ENCODE measurements around the gene CDH11.

DNA sequence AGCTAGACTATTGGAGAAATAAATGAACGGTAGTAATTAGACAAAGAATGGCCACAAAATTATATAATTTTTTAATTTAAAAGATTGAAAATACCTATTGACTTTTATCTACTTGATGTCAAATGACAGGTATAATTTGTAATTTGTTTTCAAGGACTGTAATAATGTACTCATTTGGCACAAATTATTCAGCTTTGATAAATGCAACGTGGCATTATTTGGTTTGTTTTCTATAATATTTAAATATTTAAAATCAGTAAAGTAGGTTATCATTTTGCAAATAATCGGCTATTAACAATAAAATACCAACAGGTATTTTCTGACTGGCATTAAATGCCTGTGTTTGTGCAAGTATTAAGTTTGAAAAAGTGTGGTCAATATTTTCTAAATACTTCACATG is 60.6 kb downstream of the CDH11 start:
- TF ChIP-seq, protein P1, sequence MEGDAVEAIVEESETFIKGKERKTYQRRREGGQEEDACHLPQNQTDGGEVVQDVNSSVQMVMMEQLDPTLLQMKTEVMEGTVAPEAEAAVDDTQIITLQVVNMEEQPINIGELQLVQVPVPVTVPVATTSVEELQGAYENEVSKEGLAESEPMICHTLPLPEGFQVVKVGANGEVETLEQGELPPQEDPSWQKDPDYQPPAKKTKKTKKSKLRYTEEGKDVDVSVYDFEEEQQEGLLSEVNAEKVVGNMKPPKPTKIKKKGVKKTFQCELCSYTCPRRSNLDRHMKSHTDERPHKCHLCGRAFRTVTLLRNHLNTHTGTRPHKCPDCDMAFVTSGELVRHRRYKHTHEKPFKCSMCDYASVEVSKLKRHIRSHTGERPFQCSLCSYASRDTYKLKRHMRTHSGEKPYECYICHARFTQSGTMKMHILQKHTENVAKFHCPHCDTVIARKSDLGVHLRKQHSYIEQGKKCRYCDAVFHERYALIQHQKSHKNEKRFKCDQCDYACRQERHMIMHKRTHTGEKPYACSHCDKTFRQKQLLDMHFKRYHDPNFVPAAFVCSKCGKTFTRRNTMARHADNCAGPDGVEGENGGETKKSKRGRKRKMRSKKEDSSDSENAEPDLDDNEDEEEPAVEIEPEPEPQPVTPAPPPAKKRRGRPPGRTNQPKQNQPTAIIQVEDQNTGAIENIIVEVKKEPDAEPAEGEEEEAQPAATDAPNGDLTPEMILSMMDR (IDR thresholded peaks at IDR 0.05; ENCODE audit: low read depth, low read length, missing input control): no peak
- TF ChIP-seq YY1 (IDR thresholded peaks at IDR 0.05) (no peak), SP1 (IDR thresholded peaks at IDR 0.05) (no peak), TAF1 (conservative IDR thresholded peaks at IDR 0.05) (no peak), HNF4G (IDR thresholded peaks at IDR 0.05) (no peak), EGR1 (IDR thresholded peaks at IDR 0.05; ENCODE audit: low read depth in 2 of 2) (no peak), GABPA (IDR thresholded peaks at IDR 0.05 in 1 of 2, conservative IDR thresholded peaks at IDR 0.05 in 1 of 2) (no peak), RAD21 (IDR thresholded peaks at IDR 0.05) (no peak), JUND (IDR thresholded peaks at IDR 0.05) (no peak), HNF4A (conservative IDR thresholded peaks at IDR 0.05) (no peak)
- TF ChIP-seq, protein P2, sequence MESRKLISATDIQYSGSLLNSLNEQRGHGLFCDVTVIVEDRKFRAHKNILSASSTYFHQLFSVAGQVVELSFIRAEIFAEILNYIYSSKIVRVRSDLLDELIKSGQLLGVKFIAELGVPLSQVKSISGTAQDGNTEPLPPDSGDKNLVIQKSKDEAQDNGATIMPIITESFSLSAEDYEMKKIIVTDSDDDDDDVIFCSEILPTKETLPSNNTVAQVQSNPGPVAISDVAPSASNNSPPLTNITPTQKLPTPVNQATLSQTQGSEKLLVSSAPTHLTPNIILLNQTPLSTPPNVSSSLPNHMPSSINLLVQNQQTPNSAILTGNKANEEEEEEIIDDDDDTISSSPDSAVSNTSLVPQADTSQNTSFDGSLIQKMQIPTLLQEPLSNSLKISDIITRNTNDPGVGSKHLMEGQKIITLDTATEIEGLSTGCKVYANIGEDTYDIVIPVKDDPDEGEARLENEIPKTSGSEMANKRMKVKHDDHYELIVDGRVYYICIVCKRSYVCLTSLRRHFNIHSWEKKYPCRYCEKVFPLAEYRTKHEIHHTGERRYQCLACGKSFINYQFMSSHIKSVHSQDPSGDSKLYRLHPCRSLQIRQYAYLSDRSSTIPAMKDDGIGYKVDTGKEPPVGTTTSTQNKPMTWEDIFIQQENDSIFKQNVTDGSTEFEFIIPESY (IDR thresholded peaks at IDR 0.05): no peak
- TF ChIP-seq, protein P3, sequence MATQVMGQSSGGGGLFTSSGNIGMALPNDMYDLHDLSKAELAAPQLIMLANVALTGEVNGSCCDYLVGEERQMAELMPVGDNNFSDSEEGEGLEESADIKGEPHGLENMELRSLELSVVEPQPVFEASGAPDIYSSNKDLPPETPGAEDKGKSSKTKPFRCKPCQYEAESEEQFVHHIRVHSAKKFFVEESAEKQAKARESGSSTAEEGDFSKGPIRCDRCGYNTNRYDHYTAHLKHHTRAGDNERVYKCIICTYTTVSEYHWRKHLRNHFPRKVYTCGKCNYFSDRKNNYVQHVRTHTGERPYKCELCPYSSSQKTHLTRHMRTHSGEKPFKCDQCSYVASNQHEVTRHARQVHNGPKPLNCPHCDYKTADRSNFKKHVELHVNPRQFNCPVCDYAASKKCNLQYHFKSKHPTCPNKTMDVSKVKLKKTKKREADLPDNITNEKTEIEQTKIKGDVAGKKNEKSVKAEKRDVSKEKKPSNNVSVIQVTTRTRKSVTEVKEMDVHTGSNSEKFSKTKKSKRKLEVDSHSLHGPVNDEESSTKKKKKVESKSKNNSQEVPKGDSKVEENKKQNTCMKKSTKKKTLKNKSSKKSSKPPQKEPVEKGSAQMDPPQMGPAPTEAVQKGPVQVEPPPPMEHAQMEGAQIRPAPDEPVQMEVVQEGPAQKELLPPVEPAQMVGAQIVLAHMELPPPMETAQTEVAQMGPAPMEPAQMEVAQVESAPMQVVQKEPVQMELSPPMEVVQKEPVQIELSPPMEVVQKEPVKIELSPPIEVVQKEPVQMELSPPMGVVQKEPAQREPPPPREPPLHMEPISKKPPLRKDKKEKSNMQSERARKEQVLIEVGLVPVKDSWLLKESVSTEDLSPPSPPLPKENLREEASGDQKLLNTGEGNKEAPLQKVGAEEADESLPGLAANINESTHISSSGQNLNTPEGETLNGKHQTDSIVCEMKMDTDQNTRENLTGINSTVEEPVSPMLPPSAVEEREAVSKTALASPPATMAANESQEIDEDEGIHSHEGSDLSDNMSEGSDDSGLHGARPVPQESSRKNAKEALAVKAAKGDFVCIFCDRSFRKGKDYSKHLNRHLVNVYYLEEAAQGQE (IDR thresholded peaks at IDR 0.05): no peak
- TF ChIP-seq, protein P4, sequence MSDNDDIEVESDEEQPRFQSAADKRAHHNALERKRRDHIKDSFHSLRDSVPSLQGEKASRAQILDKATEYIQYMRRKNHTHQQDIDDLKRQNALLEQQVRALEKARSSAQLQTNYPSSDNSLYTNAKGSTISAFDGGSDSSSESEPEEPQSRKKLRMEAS (IDR thresholded peaks at IDR 0.05): no peak

Data from liver (tissue), 3 donors.